H1 (cell line): Measurements from ENCODE around the gene MAPK9. TPM values are rescaled to one million over a fixed set of nuclear protein-coding genes. Genes with fewer than 3 reads are reported as not detected.

Source experiments
- BCL11A ChIP-seq, 2 experiments: IDR thresholded peaks; one replicate each; pipeline ENCODE4 v1.6.1; 2011; ENCODE audit warnings: low read depth in 2 of 2, low read length in 2 of 2, mild to moderate bottlenecking in 2 of 2
- CBX8 ChIP-seq: fragments of 300-800, 300-1000 bp; sonication (generic); IDR thresholded peaks from 2 replicates; pipeline ENCODE4 v1.7.1; 2016; ENCODE audit warnings: low read depth, low read length, borderline replicate concordance
- CHD2 ChIP-seq: IDR thresholded peaks from 2 replicates; pipeline ENCODE4 v1.6.1; 2012; ENCODE audit warnings: low read length, improper control_type of control experiment
- CREB1 ChIP-seq: IDR thresholded peaks from 2 replicates; pipeline ENCODE4 v1.6.1; 2012; ENCODE audit warnings: inconsistent platforms
- CTBP2 ChIP-seq: IDR thresholded peaks from 2 replicates; pipeline ENCODE4 v1.7.0; 2011; ENCODE audit warnings: borderline replicate concordance, mild to moderate bottlenecking, moderate library complexity, mixed read lengths, low read length; ENCODE audit not compliant: insufficient read depth, insufficient read length
- POU5F1 ChIP-seq: IDR thresholded peaks from 2 replicates; pipeline ENCODE4 v1.6.1; 2011; ENCODE audit warnings: low read depth, mild to moderate bottlenecking, low read length, moderate library complexity
- RBBP5 ChIP-seq: IDR thresholded peaks from 2 replicates; pipeline ENCODE4 v1.7.1; 2012; ENCODE audit warnings: low read depth, mild to moderate bottlenecking, inconsistent platforms, low read length, moderate library complexity, borderline replicate concordance
- RFX5 ChIP-seq: IDR thresholded peaks from 2 replicates; pipeline ENCODE4 v1.6.1; 2011; ENCODE audit warnings: low read depth, low read length, improper control_type of control experiment, borderline replicate concordance
- SAP30 ChIP-seq: fragments of 300-600 bp; sonication (generic); IDR thresholded peaks from 2 replicates; pipeline ENCODE4 v1.7.1; 2012; ENCODE audit warnings: low read length, moderate library complexity, mild to moderate bottlenecking, inconsistent platforms; ENCODE audit not compliant: insufficient read depth, insufficient replicate concordance
- SP1 ChIP-seq: IDR thresholded peaks from 2 replicates; pipeline ENCODE4 v1.6.1; 2011; ENCODE audit warnings: low read depth, low read length
- SUZ12 ChIP-seq: fragments of 200-600 bp; sonication (generic); IDR thresholded peaks from 2 replicates; pipeline ENCODE4 v1.6.1; 2012; ENCODE audit warnings: mild to moderate bottlenecking, inconsistent platforms, low read length, moderate library complexity, mixed read lengths
- TAF1 ChIP-seq: IDR thresholded peaks from 2 replicates; pipeline ENCODE4 v1.6.1; 2011; ENCODE audit warnings: mild to moderate bottlenecking, low read depth, low read length
- polyA plus RNA-seq, 7 experiments: library from polyadenylated mRNA; depleted of rRNA in 3 of 7; stranded (reverse) in 5 of 7; unstranded in 2 of 7; fragments of >200 nt in 5 of 7; fragments of 200-250 nt in 2 of 7; gene quantifications; 1 replicate in 5 of 7; 2 replicates in 1 of 7; 4 replicates in 1 of 7; pipeline versions ENCODE4 v1.2.1 to v1.2.3, GENCODE V29; 2011 to 2013; ENCODE audit warnings: missing spikeins in 2 of 7, mixed read lengths in 2 of 7
- total RNA-seq: library from RNA; stranded (reverse); fragmentation: NEBNext Ultra II Directional; extraction: Animal tissue kit (Norgen Biotek cat#: 25700); gene quantifications from 2 replicates; pipeline ENCODE4 v1.2.1, GENCODE V29; 2021

MAPK9 gene
- total and polyA plus RNA-seq, 2 of the 8 experiments (the other 6 are each of a cell fraction or from before 2014, with no cell fraction given): 22.3 to 43.7 TPM

DNA sequence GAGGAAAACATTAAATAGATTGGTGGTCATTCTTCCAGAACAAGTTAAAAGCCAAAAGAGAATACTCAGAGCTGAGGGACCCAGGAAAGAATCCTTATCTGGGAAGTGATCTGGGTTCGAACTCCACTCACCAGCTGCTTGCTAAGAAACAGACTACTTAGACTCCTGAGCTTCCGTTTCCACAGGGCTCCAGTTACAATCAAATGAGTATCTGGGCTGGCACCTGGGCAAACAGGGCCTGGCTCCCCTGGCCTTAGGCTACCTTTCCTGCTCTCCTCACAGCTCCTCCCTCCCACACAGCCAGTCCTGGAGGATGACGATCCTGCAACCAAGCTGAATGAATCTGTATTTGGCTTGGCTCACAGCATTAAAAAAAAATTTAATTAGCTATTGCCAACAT lies 2.5 kb downstream of the MAPK9 start (continued):
- TF ChIP-seq CTBP2 (no peak), POU5F1 (no peak), BCL11A (IDR thresholded peaks at IDR 0.05; ENCODE audit: low read depth in 2 of 2, low read length in 2 of 2) (no peak), TAF1 (no peak), CHD2 (no peak), SUZ12 (no peak), SP1 (no peak), RFX5 (no peak), CREB1 (no peak), SAP30 (no peak), RBBP5 (no peak), CBX8 (no peak)
